AG08396 (cell line): ENCODE results near the gene VWC2.

Source experiments
- DNase-seq: peaks from one replicate; pipeline ENCODE4 v3.0.0; 2012; ENCODE audit warnings: low spot score, mixed read lengths

The VWC2 gene

GRCh38 chr7:49773218-49773935 lies at the start of gene VWC2:
Gene VWC2, plus strand, starts transcription at chr7:49773638. Its CDS starts 1,798 bp downstream, at chr7:49775436.
- peak; percentile 7 for DNase-seq

GRCh38 chr7:49724071-49724470 lies 49.4 kb upstream of the VWC2 start:
- DNase-seq = no peak

GRCh38 chr7:49731836-49732235 lies 41.6 kb upstream of the VWC2 start:
- DNase-seq = no peak

- DNase-seq = no peak
Observed at GRCh38 chr7:49762666-49763065, 10.8 kb upstream of the VWC2 start.

- DNase-seq = no peak
Observed at GRCh38 chr7:49763791-49764190, 9.6 kb upstream of the VWC2 start.

GRCh38 chr7:49766966-49767365 lies 6.5 kb upstream of the VWC2 start:
- no peak for DNase-seq

GRCh38 chr7:49767719-49768118 lies 5.7 kb upstream of the VWC2 start:
- no peak for DNase-seq

- no peak for DNase-seq
Observed at GRCh38 chr7:49768254-49768653, 5.2 kb upstream of the VWC2 start.

GRCh38 chr7:49768835-49769234 lies 4.6 kb upstream of the VWC2 start:
- DNase-seq = no peak

GRCh38 chr7:49769285-49769857 lies 4.1 kb upstream of the VWC2 start:
- DNase-seq = no peak

- no peak for DNase-seq
Observed at GRCh38 chr7:49770838-49771237, 2.6 kb upstream of the VWC2 start.

- no peak for DNase-seq
Observed at GRCh38 chr7:49771427-49772176, 1.8 kb upstream of the VWC2 start.

- no peak for DNase-seq
Observed at GRCh38 chr7:49772916-49773217, 571 bp upstream of the VWC2 start.

- DNase-seq = peak; percentile 10
Observed at GRCh38 chr7:49773936-49774458, 559 bp downstream of the VWC2 start.

GRCh38 chr7:49774459-49775064 lies 1.1 kb downstream of the VWC2 start:
- DNase-seq = peak; percentile 10

- no peak for DNase-seq
Observed at GRCh38 chr7:49775065-49775948, 1.9 kb downstream of the VWC2 start.

GRCh38 chr7:49775949-49776443 lies 2.6 kb downstream of the VWC2 start:
- no peak for DNase-seq

GRCh38 chr7:49776994-49777393 lies 3.6 kb downstream of the VWC2 start:
- no peak for DNase-seq

GRCh38 chr7:49778731-49779270 lies 5.4 kb downstream of the VWC2 start:
- DNase-seq = no peak

GRCh38 chr7:49780953-49781352 lies 7.5 kb downstream of the VWC2 start:
- DNase-seq = no peak

- no peak for DNase-seq
Observed at GRCh38 chr7:49781996-49782395, 8.6 kb downstream of the VWC2 start.
